ENCODE results near the gene NSDHL.

Gene NSDHL

GRCh38 chrX:152898442-152898841, 67.6 kb downstream of the NSDHL start:
- no peak overlapping the region for H3K4me3 ChIP-seq (ENCODE audit: low read depth, low read length)
- no peak for TF ChIP-seq CTCF (IDR thresholded peaks at IDR 0.05; ENCODE audit: insufficient read depth, low read depth, low read length, missing control alignments)

GRCh38 chrX:152899111-152899873, 68.4 kb downstream of the NSDHL start:
- DNase-seq (ENCODE audit: low read depth): no peak
- no peak for TF ChIP-seq CTCF (IDR thresholded peaks at IDR 0.05; ENCODE audit: insufficient read depth, low read depth, low read length, missing control alignments)
- no peak overlapping the region for H3K4me3 ChIP-seq (ENCODE audit: low read depth, low read length)

More at GRCh38 chrX:152898442-152898841, 67.6 kb downstream of the NSDHL start:
- DNase-seq (ENCODE audit: low read depth): no peak

GRCh38 chrX:152899874-152900719, 69.2 kb downstream of the NSDHL start:
- no peak overlapping the region for H3K4me3 ChIP-seq (ENCODE audit: low read depth, low read length)
- no peak for DNase-seq (ENCODE audit: low read depth)
- TF ChIP-seq CTCF (IDR thresholded peaks at IDR 0.05; ENCODE audit: insufficient read depth, low read depth, low read length, missing control alignments): no peak

- no peak for DNase-seq (ENCODE audit: low read depth)
- no peak overlapping the region for H3K4me3 ChIP-seq (ENCODE audit: low read depth, low read length)
- TF ChIP-seq CTCF (IDR thresholded peaks at IDR 0.05; ENCODE audit: insufficient read depth, low read depth, low read length, missing control alignments): no peak
These were observed 70.1 kb downstream of the NSDHL start for GRCh38 chrX:152900937-152901445.

- no peak for DNase-seq (ENCODE audit: low read depth)
- no peak for TF ChIP-seq CTCF (IDR thresholded peaks at IDR 0.05; ENCODE audit: insufficient read depth, low read depth, low read length, missing control alignments)
- no peak overlapping the region for H3K4me3 ChIP-seq (ENCODE audit: low read depth, low read length)
These were observed 71.1 kb downstream of the NSDHL start for GRCh38 chrX:152901816-152902501.

GRCh38 chrX:152902502-152902820, 71.6 kb downstream of the NSDHL start:
- no peak overlapping the region for H3K4me3 ChIP-seq (ENCODE audit: low read depth, low read length)
- no peak for TF ChIP-seq CTCF (IDR thresholded peaks at IDR 0.05; ENCODE audit: insufficient read depth, low read depth, low read length, missing control alignments)
- DNase-seq (ENCODE audit: low read depth): no peak
